Mesenchymal stem cell (in vitro differentiated cells and primary cell): ENCODE data around the gene MINDY1. TPM values are rescaled to one million over a fixed set of nuclear protein-coding genes. Genes with fewer than 3 reads are reported as not detected.

Experiments used
- DNase-seq: peaks from one replicate; pipeline ENCODE4 v3.0.0-alpha.2; 2013
- H2AFZ ChIP-seq: one replicate; pipeline ENCODE4 v1.6.1; 2013; ENCODE audit warnings: low read depth, mild to moderate bottlenecking, control low read depth, inconsistent platforms, low read length, moderate library complexity
- H2AK5ac ChIP-seq: 2 replicates; pipeline ENCODE4 v1.6.1; 2013; ENCODE audit warnings: low read length, moderate library complexity, mild to moderate bottlenecking, inconsistent platforms; ENCODE audit not compliant: severe bottlenecking
- H2BK120ac ChIP-seq: one replicate; pipeline ENCODE4 v1.6.1; 2013; ENCODE audit warnings: low read depth, mild to moderate bottlenecking, inconsistent platforms, low read length, moderate library complexity
- H2BK12ac ChIP-seq, 2 experiments: one replicate each; pipeline ENCODE4 v1.6.1; 2013; ENCODE audit warnings: inconsistent platforms in 2 of 2, low read length in 2 of 2, mild to moderate bottlenecking in 2 of 2, moderate library complexity in 2 of 2, control low read depth in 1 of 2
- H2BK15ac ChIP-seq: one replicate; pipeline ENCODE4 v1.6.1; 2013; ENCODE audit warnings: mild to moderate bottlenecking, low read depth, inconsistent platforms; ENCODE audit not compliant: poor library complexity, severe bottlenecking
- H2BK5ac ChIP-seq: 2 replicates; pipeline ENCODE4 v1.6.1; 2013; ENCODE audit warnings: low read depth, mild to moderate bottlenecking, low read length, control low read depth, inconsistent platforms; ENCODE audit not compliant: poor library complexity, severe bottlenecking
- H3K14ac ChIP-seq, 2 experiments: one replicate each; pipeline ENCODE4 v1.6.1; 2013; ENCODE audit warnings: inconsistent platforms in 2 of 2, low read length in 2 of 2, control low read depth in 1 of 2, mild to moderate bottlenecking in 1 of 2, moderate library complexity in 1 of 2
- H3K18ac ChIP-seq, 2 experiments: one replicate each; pipeline ENCODE4 v1.6.1; 2013; ENCODE audit warnings: inconsistent platforms in 2 of 2, low read length in 2 of 2, control low read depth in 1 of 2, low read depth in 1 of 2, mild to moderate bottlenecking in 1 of 2
- H3K23ac ChIP-seq, 2 experiments: one replicate each; pipeline ENCODE4 v1.6.1; 2013; ENCODE audit warnings: inconsistent platforms in 2 of 2, low read length in 2 of 2, mild to moderate bottlenecking in 2 of 2, moderate library complexity in 2 of 2, control low read depth in 1 of 2
- H3K27ac ChIP-seq: 2 replicates; pipeline ENCODE4 v1.5.1; 2013; ENCODE audit warnings: mild to moderate bottlenecking, moderate library complexity, low read length, control low read depth, inconsistent platforms; ENCODE audit not compliant: poor library complexity, severe bottlenecking
- H3K27me3 ChIP-seq, 2 experiments: 2 replicates each; pipeline versions ENCODE4 v1.6.1 to v1.7.0; 2013; ENCODE audit warnings: low read length in 2 of 2, mild to moderate bottlenecking in 2 of 2, moderate library complexity in 2 of 2, control low read depth in 1 of 2, inconsistent platforms in 1 of 2; ENCODE audit not compliant: control insufficient read depth in 1 of 2, insufficient read depth in 1 of 2
- H3K36me3 ChIP-seq, 2 experiments: 2 replicates each; pipeline versions ENCODE4 v1.6.1 to v1.7.0; 2013; ENCODE audit warnings: low read length in 2 of 2, control low read depth in 1 of 2, inconsistent platforms in 1 of 2, low read depth in 1 of 2, mild to moderate bottlenecking in 1 of 2; ENCODE audit not compliant: insufficient read depth in 2 of 2, control insufficient read depth in 1 of 2
- H3K4ac ChIP-seq, 2 experiments: one replicate each; pipeline ENCODE4 v1.6.1; 2013; ENCODE audit warnings: inconsistent platforms in 2 of 2, low read length in 2 of 2, mild to moderate bottlenecking in 2 of 2, moderate library complexity in 2 of 2, control low read depth in 1 of 2, low read depth in 1 of 2
- H3K4me1 ChIP-seq: 2 replicates; pipeline ENCODE4 v1.6.1; 2013; ENCODE audit warnings: low read depth, low read length, control low read depth; ENCODE audit not compliant: control insufficient read depth, insufficient read depth
- H3K4me2 ChIP-seq: 2 replicates; pipeline ENCODE4 v1.6.1; 2013; ENCODE audit warnings: low read length, mild to moderate bottlenecking, inconsistent platforms; ENCODE audit not compliant: poor library complexity, severe bottlenecking
- H3K4me3 ChIP-seq, 2 experiments: 2 replicates each; pipeline versions ENCODE4 v1.5.1 to v1.7.0; 2013; ENCODE audit warnings: low read length in 2 of 2, mild to moderate bottlenecking in 2 of 2, control low read depth in 1 of 2, low read depth in 1 of 2; ENCODE audit not compliant: insufficient read depth in 1 of 2
- H3K79me1 ChIP-seq: replicated peaks from 2 replicates; pipeline ENCODE4 v1.6.1; 2013; ENCODE audit warnings: mild to moderate bottlenecking, control low read depth, low read length, inconsistent platforms; ENCODE audit not compliant: poor library complexity, severe bottlenecking
- H3K9ac ChIP-seq: 2 replicates; pipeline ENCODE4 v1.7.0; 2013; ENCODE audit warnings: mild to moderate bottlenecking, low read length, moderate library complexity
- H3K9me3 ChIP-seq: 2 replicates; pipeline ENCODE4 v1.7.0; 2013; ENCODE audit warnings: mild to moderate bottlenecking, low read length; ENCODE audit not compliant: control insufficient read depth
- H4K8ac ChIP-seq: one replicate; pipeline ENCODE4 v1.6.1; 2013; ENCODE audit warnings: inconsistent platforms, mild to moderate bottlenecking, low read length, moderate library complexity
- H4K91ac ChIP-seq: one replicate; pipeline ENCODE4 v1.6.1; 2013; ENCODE audit warnings: mild to moderate bottlenecking, low read length, inconsistent platforms
- WGBS: methylation state at CpG from one replicate; pipeline ENCODE4 v1.1.7; 2013; ENCODE audit warnings: mixed read lengths; 5-methylcytosine and 5-hydroxymethylcytosine counted together
- small RNA-seq: library from polyadenylated mRNA; stranded (forward); fragments of <200 nt; extraction: miRNeasy Mini kit (QIAGEN cat#:217004); gene quantifications from one replicate; pipeline ENCODE3, GENCODE V24; 2013; ENCODE audit warnings: low read depth

Gene MINDY1

GRCh38 chr1:150954708-150955107, 52.0 kb downstream of the MINDY1 start:
- no peak overlapping the region for H3K4ac ChIP-seq
- WGBS: 91% methylated on average over 2 of the region's 3 CpGs

More at GRCh38 chr1:150954708-150955107, 52.0 kb downstream of the MINDY1 start:
- Histone ChIP-seq H4K91ac (no peak overlapping the region), H3K4me1 (no peaks in the 10 kb centered on the region), H3K27me3 (no peaks in the 10 kb centered on the region), H3K9me3 (no peaks in the 10 kb centered on the region), H2BK120ac (no peak overlapping the region), H3K4me3 (no peak overlapping the region), H2AK5ac (no peak overlapping the region), H3K9ac (no peak overlapping the region), H3K27ac (no peak overlapping the region), H2BK15ac (no peak overlapping the region), H3K79me1 (peaks cover 14% of the 10 kb centered on the region), H3K23ac (no peak overlapping the region), H2BK5ac (no peak overlapping the region), H4K8ac (no peak overlapping the region), H2BK12ac (no peak overlapping the region), H3K18ac (no peak overlapping the region), H3K36me3 (peaks cover 39 to 78% of the 10 kb centered on the region in 2 experiments), H3K14ac (no peak overlapping the region), H2AFZ (no peak overlapping the region), H3K4me2 (no peak overlapping the region)
- no peak for DNase-seq

Small RNA genes lying within 50 kb of the gene (small RNA-seq; reads per million reads assigned to genes)
- not detected for gene RNU6-884P
